Uterus (tissue), 4 donors: Measurements from ENCODE around the gene PSMD6. TPM values are rescaled to one million over a fixed set of nuclear protein-coding genes. Genes with fewer than 3 reads are reported as not detected.

ENCODE experiments used
- DNase-seq, 2 donors: peaks; one replicate each; pipeline ENCODE4 v3.0.0-alpha.2; 2019 to 2020
- H3K27ac ChIP-seq, 2 donors: fragments of 200-600 bp; sonication (generic); 1 replicate in 1 of 2; 2 replicates in 1 of 2; pipeline ENCODE4 v1.5.1; 2016 to 2018
- H3K27me3 ChIP-seq, 2 donors: fragments of 200-600 bp; sonication (generic); one replicate each; pipeline ENCODE4 v1.5.1; 2018 to 2019; ENCODE audit warnings: control low read depth in 1 of 2
- H3K36me3 ChIP-seq, 2 donors: fragments of 200-600 bp; sonication (generic); one replicate each; pipeline ENCODE4 v1.5.1; 2019; ENCODE audit warnings: control low read depth in 1 of 2
- H3K4me1 ChIP-seq, 2 donors: fragments of 200-600 bp; sonication (generic); one replicate each; pipeline ENCODE4 v1.5.1; 2018 to 2019; ENCODE audit warnings: control low read depth in 1 of 2
- H3K4me3 ChIP-seq, 2 donors: fragments of 200-600 bp; sonication (generic); 1 replicate in 1 of 2; 2 replicates in 1 of 2; pipeline ENCODE4 v1.5.1; 2018 to 2019; ENCODE audit warnings: mild to moderate bottlenecking in 1 of 2
- H3K9me3 ChIP-seq, 2 donors: fragments of 200-600 bp; sonication (generic); one replicate each; pipeline ENCODE4 v1.5.1; 2019; ENCODE audit warnings: control low read depth in 1 of 2
- POLR2A ChIP-seq, 2 donors: fragments of 450-650 bp; IDR thresholded peaks; one replicate each; pipeline ENCODE4 v1.6.1; 2016; ENCODE audit warnings: antibody characterized with exemption in 2 of 2, mild to moderate bottlenecking in 1 of 2, moderate library complexity in 1 of 2
- intact Hi-C: fragments of 100-400 bp; cut with DNase I; formaldehyde crosslinking; loops from one replicate; pipeline ENCODE4 v1.15.1; 2023; ENCODE audit warnings: low total_unique reads
- total RNA-seq, 4 donors: library from RNA; depleted of rRNA in 3 of 4; stranded (reverse); fragments of >200 nt in 3 of 4; gene quantifications; one replicate each; pipeline versions ENCODE4 v1.1.0 to v1.2.4, GENCODE V29; 2014 to 2023
- TF ChIP-seq, protein P1 (sequence below), 4 experiments: fragments of 200-600 bp in 2 of 4; fragments of 450-650 bp in 2 of 4; sonication (generic) in 2 of 4; IDR thresholded peaks; one replicate each; pipeline ENCODE4 v1.5.1; 2016 to 2019; ENCODE audit warnings: antibody characterized with exemption in 4 of 4, mild to moderate bottlenecking in 2 of 4, moderate library complexity in 1 of 4
- donor health status: DM: yes; HTN: yes; CAD: no.

The PSMD6 gene
- total RNA-seq, 4 donors from 2014 or later: 49.2 to 72.1 (median 65.0) TPM

DNA sequence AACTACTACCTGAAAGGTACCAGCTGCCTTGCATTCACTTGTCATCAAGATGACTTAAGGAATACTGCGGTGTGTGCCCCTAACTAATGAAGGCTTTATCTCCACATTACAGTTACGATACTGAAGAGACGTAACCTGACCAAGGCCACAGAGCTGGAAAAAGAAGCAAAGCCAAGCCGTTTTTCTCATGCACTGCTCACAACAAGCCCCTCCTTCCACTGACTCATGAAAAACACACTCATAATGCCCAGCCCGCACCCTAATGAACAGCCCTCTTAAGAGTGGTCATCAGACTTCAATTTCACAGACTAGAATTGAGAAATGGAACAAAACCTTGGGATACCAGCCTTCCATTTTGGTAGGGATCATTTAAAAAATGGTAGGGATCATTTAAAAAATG lies 11.6 kb downstream of the PSMD6 start:
- Histone ChIP-seq H3K4me1 (peaks cover 0 to 6% of the 10 kb centered on the region in 2 donors), H3K27ac (peak overlapping the region in 1 of 2 donors; percentile 32), H3K4me3 (no peak overlapping the region), H3K36me3 (no peaks in the 10 kb centered on the region), H3K9me3 (no peaks in the 10 kb centered on the region), H3K27me3 (no peaks in the 10 kb centered on the region)
- TF ChIP-seq, protein P1, sequence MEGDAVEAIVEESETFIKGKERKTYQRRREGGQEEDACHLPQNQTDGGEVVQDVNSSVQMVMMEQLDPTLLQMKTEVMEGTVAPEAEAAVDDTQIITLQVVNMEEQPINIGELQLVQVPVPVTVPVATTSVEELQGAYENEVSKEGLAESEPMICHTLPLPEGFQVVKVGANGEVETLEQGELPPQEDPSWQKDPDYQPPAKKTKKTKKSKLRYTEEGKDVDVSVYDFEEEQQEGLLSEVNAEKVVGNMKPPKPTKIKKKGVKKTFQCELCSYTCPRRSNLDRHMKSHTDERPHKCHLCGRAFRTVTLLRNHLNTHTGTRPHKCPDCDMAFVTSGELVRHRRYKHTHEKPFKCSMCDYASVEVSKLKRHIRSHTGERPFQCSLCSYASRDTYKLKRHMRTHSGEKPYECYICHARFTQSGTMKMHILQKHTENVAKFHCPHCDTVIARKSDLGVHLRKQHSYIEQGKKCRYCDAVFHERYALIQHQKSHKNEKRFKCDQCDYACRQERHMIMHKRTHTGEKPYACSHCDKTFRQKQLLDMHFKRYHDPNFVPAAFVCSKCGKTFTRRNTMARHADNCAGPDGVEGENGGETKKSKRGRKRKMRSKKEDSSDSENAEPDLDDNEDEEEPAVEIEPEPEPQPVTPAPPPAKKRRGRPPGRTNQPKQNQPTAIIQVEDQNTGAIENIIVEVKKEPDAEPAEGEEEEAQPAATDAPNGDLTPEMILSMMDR (IDR thresholded peaks at IDR 0.05): no peak
- TF ChIP-seq POLR2A (IDR thresholded peaks at IDR 0.05): no peak
- intact Hi-C loops: no loop called here
- no peak for DNase-seq

DNA sequence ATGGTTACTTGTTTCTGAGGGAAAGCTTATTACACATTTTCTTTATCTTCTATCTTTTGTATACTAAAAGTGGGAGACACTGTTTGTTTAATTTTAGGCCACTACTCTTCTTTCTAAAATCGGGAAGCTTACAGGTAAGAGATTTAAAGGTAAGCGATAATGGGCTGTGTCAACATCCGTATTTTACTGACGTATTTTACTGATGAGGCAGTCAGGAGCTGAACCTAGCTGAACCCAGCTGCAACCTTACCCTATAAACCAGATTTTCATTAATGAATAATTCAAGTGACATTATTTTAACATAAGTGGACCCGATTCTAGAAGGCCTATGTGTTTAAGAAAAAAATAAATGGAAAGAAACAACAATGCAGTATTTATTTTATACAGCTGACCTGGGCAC lies 13.1 kb downstream of the PSMD6 start:
- peaks cover 0 to 6% of the 10 kb centered on the region in 2 donors for H3K4me1 ChIP-seq
- H3K4me3 ChIP-seq: no peak overlapping the region
- H3K27me3 ChIP-seq: no peaks in the 10 kb centered on the region
- no peak for DNase-seq
- H3K9me3 ChIP-seq: no peaks in the 10 kb centered on the region
- H3K36me3 ChIP-seq: no peaks in the 10 kb centered on the region
- intact Hi-C loops: no loop called here
- TF ChIP-seq, protein P1 (IDR thresholded peaks at IDR 0.05): no peak
- no peak for TF ChIP-seq POLR2A (IDR thresholded peaks at IDR 0.05)
- H3K27ac ChIP-seq: peak overlapping the region in 1 of 2 donors; percentile 11

DNA sequence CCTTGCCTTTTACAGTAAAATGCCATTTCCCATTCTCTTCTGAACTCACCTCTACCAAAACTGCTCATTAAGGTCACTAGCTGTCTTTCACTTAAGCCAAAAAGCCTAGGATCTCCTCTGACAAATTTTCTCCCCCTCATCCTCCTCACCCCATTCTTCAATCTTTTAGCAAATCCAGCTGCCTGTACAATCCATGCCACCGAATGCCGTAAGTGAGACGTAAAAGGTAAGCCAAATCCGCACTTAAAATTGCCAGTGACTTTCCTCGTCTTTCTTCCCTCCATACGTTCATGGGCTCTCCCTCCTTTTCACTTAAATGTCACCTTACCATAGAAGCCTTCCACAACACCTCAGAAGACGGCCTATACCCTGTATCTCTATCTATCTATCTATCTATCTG lies 13.8 kb downstream of the PSMD6 start:
- Histone ChIP-seq H3K27ac (peak overlapping the region in 1 of 2 donors; percentile 11), H3K27me3 (no peaks in the 10 kb centered on the region), H3K36me3 (no peaks in the 10 kb centered on the region), H3K9me3 (no peaks in the 10 kb centered on the region), H3K4me3 (no peak overlapping the region), H3K4me1 (peaks cover 0 to 6% of the 10 kb centered on the region in 2 donors)
- intact Hi-C loops: no loop called here
- TF ChIP-seq, protein P1 (IDR thresholded peaks at IDR 0.05): no peak
- TF ChIP-seq POLR2A (IDR thresholded peaks at IDR 0.05): no peak
- DNase-seq: no peak

DNA sequence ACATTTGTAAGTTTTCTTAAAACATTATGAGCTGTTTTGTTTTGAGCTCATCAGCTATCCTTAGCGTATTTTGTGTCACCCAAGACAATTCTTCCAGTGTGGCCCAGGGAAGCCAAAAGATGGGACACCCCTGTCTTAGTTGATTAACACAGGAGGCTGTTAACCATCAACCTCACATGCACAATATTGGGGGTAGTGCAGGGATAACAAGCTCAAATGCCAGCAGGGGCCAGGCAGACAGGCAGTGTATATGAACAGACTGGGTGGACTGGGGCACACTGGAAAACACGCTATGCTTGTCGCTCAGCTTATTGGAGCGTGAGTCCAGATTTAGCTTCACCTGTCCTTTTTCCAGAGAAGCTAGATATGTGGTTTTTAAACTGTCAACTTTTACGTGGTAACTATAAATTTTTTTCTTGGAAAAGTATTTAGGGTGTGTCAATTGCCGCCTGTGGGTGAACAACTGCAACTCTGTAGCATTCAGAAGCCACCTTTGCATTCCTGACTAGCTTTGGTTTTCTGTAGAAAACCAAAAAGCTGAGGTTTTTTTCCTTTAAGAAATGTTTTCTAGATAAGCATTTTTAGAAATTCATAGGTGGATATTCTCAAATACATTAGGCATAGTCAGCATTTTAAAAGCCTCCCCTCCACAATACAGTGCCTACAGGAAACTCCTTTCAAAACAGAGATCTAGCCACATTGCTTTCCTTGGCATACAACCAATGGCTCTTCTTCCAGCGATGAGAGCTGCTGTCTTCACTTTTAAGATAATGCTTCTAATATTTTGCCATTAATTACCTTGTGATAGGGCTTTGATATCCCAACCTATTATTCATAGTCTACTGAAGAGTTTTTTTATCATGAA lies 14.6 kb downstream of the PSMD6 start:
- intact Hi-C loops: no loop called here
- Histone ChIP-seq H3K27me3 (no peaks in the 10 kb centered on the region), H3K4me3 (no peak overlapping the region), H3K9me3 (no peaks in the 10 kb centered on the region), H3K36me3 (no peaks in the 10 kb centered on the region), H3K27ac (peak overlapping the region in 1 of 2 donors; percentile 33), H3K4me1 (peaks cover 0 to 6% of the 10 kb centered on the region in 2 donors)
- no peak for DNase-seq
- TF ChIP-seq, protein P1 (IDR thresholded peaks at IDR 0.05): no peak
- no peak for TF ChIP-seq POLR2A (IDR thresholded peaks at IDR 0.05)

DNA sequence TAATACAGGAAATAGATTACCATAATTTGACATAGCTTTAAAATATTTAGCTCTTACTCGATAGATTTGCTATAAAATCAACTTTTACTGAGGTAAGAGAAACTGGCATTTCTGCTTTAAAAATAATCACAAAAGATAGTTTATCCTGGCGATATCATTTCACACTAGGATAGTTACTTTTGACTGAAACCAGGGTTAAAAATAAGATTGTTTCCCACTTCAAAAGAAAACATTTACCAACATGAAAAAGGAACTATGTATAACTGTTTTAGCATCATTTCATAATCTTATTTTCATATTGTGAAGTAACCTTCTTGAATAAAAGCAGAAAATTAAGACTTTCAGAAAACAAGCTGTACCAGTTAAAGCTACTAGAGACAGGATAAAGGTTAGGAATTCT lies 15.3 kb downstream of the PSMD6 start:
- DNase-seq: no peak
- no peak for TF ChIP-seq POLR2A (IDR thresholded peaks at IDR 0.05)
- TF ChIP-seq, protein P1 (IDR thresholded peaks at IDR 0.05): no peak
- H3K27ac ChIP-seq: no peak overlapping the region
- no peak overlapping the region for H3K4me3 ChIP-seq
- no peaks in the 10 kb centered on the region for H3K36me3 ChIP-seq
- no peaks in the 10 kb centered on the region for H3K27me3 ChIP-seq
- no peaks in the 10 kb centered on the region for H3K9me3 ChIP-seq
- peaks cover 0 to 6% of the 10 kb centered on the region in 2 donors for H3K4me1 ChIP-seq
- intact Hi-C loops: no loop called here
